NCI-H2107 (cell line): ENCODE data around the gene FAM227B.
"Not testable (repeated sequence)": the region's sequence is repeated elsewhere in the genome, so short reads cannot be mapped to it uniquely, and the experiment has no call there.

Experiments used
- DNase-seq: peaks from one replicate; lab custom pipeline; 2025; lab: John Stamatoyannopoulos, UW

Gene FAM227B

DNA sequence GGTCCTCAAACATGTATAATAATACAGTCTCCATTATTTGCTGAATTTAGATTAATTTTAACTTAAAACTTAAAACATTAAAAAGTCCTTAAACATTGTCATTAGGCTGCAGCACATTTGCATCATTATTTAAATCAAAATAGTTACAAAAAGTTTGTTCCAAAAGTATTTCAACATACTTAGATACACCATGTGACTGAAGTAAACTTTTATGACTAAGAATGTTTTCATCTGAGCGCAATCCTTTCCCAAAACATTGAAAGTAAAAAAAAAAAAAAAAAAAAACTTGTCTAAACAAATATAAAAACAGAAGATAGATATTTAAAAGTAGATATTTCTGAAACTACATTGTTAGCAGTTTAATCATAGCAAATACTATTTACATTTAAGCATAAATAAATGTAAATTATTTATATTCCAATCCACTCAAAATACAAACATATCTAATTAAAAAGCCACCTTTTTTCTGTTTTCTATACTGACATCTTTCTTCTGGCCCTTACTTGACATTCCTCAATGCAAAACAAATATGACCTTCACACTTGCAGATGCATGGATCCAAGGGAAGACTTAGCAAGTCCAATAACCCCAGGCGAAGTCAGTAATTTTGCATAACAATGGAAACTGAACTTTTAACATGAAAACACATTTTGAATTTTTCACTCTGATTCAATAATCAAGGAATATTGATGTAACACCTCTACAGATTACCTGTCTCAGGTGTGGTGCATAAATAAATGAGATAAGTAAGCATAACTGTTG is 10.3 kb downstream of the FAM227B start:
- DNase-seq, result no peak

DNA sequence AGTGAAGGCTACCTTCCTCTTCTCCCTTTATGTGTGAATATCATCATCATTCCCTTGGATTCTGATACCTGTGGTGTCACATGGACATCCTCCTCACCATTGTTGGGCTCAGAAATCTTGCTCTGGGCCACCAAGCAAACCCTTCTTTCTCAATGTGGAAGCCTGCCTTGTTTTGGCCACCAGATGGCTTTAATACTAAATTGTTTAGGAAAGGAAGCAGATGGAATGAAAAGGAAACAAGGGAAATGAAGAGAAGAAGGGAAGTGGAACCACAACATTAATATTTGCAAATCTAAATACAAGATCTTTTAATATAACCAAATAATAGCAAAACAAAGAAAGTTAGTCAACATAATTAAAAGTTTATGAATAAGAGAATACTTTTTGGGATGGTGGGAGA is 14.0 kb downstream of the FAM227B start:
- no peak for DNase-seq

DNA sequence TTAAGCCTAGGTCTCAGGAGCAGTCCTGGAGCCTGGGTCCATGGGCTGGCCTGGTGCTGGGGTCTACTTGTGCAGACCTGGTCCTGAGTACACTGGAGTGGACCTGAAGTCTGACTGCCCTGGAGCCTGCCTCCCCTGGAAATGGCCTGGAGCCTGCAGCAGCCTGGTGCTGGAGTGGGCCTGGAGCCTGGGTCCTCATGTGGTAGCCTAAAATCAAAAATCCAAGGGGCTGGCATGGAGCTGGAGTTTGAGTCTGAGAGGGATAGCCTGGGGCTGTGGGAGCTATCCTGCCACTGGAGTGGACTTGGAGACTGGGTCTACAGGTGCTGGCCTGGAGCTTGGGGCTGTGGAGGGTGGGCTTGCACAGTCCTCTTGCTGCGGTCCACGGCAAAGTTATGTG is 15.0 kb downstream of the FAM227B start:
- no peak for DNase-seq

DNA sequence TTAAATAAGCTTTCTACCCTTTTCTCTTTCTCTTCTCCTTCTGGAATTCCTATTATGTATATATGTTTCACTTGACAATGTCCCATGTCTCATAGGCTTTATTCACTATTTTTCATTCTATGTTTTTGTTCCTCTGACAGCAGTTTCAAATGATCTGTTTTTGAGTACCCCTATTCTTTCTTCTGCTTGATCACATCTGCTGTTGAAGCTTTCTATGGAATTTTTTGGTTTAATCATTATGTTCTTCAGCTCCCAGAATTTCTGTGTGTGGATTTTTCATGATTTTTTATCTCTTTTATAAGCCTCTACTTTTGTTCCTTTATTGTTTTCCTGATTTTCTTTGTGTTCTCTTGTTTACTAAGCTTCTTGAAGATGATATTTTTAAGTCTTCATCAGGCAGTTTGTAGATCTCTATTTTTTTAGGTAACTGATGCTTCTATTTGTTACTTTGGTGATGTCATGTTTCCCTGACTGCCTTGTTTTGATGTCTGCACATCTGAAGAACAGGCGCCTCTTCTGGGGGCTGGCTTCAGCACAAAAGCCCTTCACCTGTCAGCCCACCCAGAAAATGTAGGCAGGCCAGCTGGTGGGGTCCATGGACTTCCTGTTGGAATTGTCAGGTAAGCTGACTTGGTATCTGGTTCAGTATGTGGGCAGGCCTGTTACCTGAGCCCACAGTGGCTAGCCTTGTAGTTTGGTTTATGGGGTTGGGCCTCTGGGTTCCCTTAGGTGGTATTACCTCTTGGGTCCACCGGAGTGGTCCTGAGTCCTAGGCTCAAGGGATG is 15.8 kb downstream of the FAM227B start:
- no peak for DNase-seq

DNA sequence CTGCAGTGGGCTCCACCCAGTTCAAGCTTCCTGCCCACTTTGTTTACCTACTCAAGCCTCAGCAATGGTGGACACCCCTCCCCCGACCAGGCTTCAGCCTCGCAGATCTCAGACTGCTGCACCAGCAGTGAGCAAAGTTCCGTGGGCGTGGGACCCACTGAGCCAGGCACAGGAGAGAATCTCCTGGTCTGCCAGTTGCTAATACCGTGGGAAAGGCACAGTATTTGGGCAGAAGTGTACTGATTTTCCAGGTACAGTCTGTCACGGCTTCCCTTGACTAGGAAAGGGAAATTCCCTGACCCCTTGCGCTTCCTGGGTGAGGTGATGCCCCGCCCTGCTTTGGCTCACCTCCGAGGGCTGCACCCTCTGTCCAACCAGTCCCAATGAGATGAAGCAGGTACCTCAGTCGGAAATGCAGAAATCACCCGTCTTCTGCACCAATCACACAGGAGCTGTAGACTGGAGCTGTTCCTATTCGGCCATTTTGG is 27.7 kb downstream of the FAM227B start:
- DNase-seq, result not testable (repeated sequence)

DNA sequence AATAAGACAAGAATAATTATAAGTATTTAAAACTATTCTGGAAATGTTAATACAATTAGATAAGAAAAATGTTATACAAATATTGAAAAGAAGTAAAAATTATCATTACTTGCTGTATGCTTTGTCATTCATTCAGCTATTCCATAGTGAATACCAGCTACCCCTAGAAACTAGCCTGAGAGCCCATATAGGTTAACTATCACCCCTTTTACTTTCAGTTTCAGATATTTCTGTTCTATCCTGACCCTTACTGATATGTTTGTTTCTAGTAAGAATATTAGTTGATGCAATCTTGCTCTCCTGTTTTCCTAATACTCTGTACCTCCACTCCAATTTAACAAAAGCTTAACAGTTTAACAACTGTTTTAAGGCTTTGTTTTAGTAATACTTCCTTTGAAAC is 31.6 kb downstream of the FAM227B start:
- no peak for DNase-seq

DNA sequence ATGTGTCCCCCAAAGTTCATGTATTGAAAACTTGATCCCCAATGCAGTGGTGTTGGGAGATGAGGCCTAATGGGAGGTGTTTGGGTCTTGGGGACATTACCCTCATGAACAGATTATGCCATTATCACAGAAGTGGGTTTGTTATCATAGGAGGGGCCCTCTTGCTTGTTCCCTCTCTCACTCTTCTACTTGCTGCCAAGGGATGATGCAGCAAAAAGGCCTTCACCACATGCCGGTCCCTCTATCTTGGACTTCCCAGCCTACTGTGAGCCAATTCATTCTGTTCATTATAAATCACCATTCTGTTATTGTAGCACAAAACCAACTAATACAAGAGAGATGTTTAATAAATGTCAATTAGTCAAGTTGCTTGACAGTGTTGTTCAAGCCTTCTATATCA is 47.2 kb downstream of the FAM227B start:
- no peak for DNase-seq

DNA sequence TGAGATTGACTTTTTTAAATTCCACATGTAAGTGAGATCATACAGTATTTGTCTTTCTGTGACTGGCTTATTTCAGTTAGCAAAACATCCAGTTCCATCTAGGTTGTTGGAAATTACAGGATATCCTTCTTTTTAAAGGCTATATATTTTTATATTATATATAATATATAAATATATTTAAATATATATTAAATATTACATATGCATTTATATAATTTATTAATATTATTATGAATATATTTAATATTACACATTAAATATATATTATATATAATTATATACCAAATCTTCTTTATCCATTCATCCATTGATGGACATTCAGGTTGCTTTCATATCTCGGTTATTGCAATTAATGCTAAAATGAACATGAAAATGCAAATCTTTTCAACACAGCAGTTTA is 49.9 kb downstream of the FAM227B start:
- DNase-seq, result no peak

DNA sequence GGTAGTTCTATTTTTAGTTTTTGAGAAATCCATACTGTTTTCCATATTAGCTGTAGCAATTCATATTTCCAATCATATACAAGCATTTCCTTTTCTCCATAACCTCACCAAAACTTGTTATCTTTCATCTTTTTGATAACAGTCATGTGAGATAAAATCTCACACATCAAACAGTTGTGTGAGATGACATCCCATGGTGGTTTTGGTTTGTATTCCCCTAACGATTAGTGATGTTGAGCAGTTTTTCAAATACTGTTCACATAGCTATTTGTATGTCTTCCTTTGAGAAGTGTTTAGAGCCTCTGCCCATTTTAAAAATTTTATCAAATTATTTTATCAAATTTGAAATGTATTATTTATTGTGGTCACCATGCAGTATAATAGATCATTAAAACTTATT is 50.4 kb downstream of the FAM227B start:
- no peak for DNase-seq

DNA sequence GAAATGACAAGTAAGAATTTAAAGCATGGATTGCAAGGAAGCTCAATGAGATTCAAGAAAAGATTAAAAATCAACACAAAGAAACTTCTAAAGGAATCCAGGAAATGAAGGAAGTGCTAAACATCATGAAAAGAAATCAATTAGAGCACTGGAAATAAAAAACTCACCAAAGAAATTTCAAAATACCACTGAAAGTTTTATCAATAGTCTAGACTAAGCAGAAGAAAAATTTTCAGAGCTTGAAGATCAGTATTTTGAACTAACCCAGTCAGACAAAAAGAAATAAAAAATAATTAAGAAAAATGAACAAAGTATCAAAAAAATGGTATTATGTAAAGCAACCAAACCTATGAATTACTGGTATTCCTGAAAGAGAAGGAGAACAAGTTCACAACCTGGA is 60.6 kb downstream of the FAM227B start:
- DNase-seq, result no peak

DNA sequence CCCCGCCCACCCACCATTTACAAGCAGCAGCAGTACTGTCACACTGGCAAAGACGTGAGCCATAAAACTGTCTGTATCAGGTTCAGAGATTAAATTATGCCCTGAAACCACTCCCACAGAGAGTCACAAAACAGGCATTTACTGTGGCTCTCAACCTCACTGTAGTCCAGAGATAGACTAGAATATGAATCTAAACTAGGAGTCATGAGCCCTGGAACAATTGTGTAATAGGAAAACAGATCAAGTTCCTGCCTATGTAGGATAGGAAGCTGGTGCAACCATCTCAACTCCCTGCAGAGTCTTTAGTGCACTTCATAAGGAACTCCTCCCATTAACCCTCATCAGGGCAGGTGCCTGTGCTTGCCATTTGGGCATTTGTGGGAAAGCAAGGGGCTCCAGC is 61.7 kb downstream of the FAM227B start:
- DNase-seq, result no peak

DNA sequence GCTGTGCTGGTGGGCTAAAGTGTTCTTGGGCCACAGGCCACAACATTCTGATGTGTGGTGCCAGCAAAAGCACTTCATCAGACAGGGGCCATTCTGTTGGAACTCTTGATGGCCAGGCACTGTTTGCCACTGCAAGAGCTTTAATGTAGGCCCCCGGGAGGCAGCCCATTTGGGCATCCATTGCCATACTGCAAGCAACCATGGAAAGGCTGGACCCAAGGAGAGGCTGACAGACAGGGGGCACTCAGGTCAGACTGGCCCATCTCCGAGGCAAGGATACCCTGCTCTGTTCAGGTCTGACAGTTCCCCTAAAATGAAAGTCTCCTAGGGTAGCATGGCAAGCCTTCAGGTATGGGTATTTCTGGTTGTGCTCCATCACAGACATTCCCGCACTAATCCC is 64.2 kb downstream of the FAM227B start:
- DNase-seq, result no peak

DNA sequence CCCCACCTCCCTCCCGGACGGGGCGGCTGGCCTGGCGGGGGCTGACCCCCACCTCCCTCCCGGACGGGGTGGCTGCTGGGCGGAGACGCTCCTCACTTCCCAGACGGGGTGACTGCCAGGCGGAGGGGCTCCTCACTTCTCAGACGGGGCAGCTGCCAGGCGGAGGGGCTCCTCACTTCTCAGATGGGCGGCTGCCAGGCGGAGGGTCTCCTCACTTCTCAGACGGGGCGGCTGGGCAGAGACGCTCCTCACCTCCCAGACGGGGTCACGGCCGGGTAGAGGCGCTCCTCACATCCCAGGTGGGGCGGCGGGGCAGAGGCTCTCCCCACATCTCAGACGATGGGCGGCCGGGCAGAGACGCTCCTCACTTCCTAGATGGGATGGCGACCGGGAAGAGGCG is 70.3 kb downstream of the FAM227B start:
- DNase-seq, result not testable (repeated sequence)

DNA sequence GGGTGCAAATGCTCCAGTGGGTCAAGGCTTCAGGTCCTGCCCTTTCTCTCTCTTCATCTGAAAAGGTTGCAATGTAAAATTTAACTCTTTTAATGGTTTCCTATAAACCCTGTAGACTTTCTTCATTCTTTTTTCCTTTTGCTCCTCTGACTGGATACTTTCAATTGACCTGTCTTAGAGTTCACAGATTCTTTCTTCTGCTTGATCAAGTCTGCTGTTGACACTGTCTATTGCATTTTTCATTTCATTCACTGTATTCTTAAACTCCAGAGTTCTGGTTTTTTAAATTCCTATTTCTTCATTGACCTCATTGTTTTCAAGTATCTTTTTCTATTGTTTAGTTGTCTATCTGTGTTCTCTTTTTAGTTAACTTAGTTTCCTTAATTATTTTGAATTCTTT is 82.1 kb downstream of the FAM227B start:
- no peak for DNase-seq

DNA sequence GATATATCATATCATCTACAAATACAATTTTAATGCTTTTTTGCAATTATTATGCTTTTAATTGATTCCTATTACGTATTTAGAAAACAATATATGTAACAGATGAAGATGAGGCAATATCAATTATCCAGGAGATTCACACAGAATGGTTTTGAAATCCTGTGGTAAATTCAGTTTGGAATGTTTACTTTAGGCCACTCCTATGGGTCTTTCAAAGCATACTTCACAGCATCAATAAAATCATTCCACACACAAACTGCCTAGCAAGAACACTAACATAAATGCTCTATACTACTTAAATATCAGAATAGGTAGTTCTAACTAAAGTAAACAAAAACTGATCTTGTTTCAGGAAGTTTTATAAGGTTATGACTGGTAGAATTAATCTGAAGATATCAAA is 90.5 kb downstream of the FAM227B start:
- DNase-seq, result no peak

DNA sequence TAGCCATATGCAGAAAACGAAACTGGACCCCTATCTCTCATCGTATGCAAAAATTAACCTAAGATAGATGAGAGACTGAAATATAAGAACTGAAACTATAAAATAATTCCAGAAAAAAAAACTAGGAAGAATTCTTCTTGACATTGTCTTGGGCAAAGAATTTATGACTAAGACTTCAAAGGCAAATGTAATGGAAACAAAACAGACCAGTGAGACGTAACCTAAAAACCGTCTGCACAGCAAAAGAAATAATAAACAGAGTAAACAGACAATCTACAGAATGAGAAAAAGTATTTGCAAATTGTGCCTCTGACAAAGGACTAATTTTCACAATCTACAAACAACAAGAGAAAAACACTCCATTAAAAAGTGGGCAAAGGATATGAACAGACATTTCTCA is 92.3 kb downstream of the FAM227B start:
- DNase-seq, result no peak

DNA sequence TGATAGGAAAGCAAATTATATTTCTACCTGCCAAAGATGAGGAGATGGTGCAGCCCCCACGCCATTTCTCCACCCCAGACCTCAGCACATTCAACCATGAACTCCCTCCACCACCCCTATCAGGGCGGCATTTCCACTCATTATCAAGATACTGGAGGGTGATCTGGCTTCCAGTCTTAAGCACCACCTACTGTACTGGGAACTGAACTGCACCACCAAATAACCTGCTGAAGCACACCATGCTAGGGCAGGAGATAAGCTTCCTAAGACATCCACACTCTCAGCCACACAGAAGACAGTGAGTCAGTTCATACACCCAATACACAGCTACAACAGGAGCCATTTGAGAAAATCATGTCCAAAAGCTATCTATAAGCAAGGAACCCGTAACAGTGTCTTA is 98.8 kb downstream of the FAM227B start:
- DNase-seq, result no peak

DNA sequence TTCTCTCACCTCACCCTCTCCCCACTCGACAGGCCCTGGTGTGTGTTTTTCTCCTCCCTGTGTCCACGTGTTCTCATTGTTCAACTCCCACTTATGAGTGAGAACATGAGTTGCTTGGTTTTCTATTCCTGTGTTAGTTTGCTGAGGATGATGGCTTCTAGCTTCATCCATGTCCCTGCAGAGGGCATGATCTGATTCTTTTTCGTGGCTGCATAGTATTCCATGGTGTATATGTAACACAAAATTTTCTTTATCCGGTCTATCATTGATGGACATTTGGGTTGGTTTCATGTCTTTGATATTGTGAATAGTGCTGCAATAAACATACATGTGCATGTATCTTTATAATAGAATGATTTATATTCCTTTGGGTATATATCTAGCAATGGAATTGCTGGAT is 107.9 kb downstream of the FAM227B start:
- DNase-seq, result not testable (repeated sequence)

DNA sequence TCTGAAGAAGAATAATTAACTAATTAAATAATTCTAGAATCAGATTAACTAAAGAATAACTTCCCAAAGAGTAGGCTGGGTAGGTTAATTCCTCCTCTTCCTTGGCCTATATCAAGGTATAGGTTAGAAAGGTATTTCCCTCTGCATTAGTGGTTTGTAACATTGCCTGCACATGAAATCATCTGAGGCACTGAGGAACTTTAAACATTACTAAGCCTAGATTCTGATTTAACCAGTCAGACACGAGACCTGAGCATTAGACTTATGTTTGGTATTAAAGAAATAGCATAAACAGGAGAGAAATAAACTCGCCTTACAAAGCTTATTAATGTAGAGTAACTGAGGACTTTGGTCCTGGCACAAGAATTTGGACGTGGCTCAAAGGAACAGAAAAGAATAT is 113.4 kb downstream of the FAM227B start:
- DNase-seq, result no peak

DNA sequence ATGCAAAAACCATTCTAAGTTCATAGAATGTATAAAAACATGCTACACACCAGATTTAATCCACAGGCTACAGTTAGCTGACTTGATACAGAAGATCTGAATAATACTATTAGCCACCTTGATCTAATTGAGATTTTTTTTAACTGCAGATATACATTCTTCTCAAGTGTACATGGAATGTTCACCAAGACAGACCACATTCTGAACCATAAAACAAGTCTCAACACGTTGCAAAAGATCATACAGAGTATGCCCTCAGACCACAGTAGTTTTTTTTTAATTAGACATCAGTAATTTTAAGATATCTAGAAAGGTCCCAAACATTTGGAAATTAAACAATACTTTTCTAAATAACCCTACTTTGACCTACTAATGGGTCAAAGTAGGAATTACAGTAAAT is 114.3 kb downstream of the FAM227B start:
- no peak for DNase-seq

DNA sequence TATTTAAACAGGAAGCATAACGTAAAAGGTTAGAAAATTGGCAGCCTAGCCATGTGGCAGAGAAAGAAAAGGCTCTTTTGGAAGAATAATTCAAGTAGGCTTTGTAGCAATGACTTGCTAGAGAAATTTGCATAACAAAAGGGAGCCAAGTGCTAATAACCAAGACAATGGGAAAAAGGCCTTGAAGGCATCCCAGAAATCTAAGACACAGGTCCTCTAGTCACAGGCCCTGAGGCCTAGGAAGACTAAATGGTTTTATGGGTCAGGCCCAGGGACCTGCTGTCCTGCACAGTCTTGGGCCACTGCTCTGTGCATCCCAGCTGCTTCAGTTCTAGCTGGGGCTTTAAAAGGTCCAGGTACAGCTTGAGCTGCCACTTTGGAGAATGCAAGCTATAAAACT is 119.0 kb downstream of the FAM227B start:
- no peak for DNase-seq

DNA sequence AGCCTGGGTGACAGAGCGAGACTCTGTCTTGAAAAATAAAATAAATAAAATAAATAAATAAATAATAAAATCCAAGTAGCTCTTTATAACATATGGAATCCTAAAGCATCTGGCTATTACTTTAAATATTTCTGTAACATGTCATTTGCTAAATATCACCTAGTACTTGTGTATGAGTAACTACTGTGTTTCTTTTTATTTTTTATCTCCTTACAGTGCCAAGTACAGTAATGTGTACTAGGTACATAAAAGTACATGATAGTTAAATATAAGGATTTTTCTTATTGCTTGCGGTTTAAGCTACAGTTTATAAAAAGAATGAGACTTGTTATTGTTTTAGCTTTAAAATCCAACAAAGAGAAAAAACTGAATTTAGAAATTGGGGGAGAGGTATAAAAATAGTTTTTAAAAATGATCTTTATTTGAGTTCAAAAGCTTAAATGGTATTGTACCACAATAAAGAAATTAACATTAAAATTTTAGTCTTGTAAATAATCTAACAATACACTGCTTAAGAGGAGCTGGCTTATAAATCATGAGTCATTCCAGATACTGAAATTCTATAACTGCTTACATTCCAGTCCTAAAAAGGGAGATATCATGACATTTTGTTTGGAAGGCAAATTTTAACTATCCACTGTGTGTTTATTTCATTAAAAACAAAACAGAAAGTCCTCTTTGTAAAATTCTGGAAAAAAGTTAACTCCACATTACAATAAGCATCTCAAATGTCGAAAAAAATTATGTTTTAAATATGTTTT is 124.4 kb downstream of the FAM227B start:
- DNase-seq, result no peak

DNA sequence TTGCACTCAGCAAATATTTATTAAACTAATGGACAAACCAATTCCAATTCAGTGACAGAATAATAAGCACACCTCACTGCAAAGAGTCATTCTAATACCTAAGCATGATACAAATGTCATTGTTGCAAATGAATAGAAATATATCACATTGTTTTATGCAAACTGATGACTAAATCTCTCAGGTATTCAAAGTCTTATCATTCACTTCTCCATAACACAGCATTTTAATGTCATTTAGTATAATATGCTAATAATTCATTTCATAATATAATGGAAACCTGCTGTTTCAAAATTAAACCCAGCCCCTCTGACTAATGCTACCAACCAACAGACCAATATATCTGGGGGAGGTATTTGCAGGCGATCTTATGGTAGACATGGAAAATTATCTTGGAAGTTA is 125.8 kb downstream of the FAM227B start:
- no peak for DNase-seq
